ENCODE measurements around the gene CCNY. TPM values are rescaled to one million over a fixed set of nuclear protein-coding genes. Genes with fewer than 3 reads are reported as not detected.

The CCNY gene
- total and polyA plus RNA-seq, 4 donors: 25.5 to 95.9 (median 54.4) TPM

- no peaks in the 10 kb centered on the region for H3K4me1 ChIP-seq (ENCODE audit: control insufficient read depth in 1 of 2, insufficient read depth in 2 of 2, low read length in 2 of 2)
- H3K9me3 ChIP-seq (ENCODE audit: control insufficient read depth, low read length): no peaks in the 10 kb centered on the region
- no peaks in the 10 kb centered on the region for H3K27me3 ChIP-seq (ENCODE audit: control insufficient read depth in 1 of 2, insufficient read depth in 2 of 2, low read length in 1 of 2)
- H3K27ac ChIP-seq (ENCODE audit: low read depth in 1 of 2, low read length in 2 of 2): no peak overlapping the region
- H3K4me3 ChIP-seq (ENCODE audit: low read length in 2 of 2): no peak overlapping the region
- WGBS, 2 donors: 35 to 46% methylated on average over 5 of the region's 5 CpGs
- DNase-seq (no peak), ATAC-seq (ENCODE audit: low FRiP score) (no peak)
- intact Hi-C loops (cut with DNase I): no loop called here
- H3K36me3 ChIP-seq (ENCODE audit: control insufficient read depth in 1 of 2, insufficient read depth in 2 of 2, low read length in 1 of 2): peaks cover 0 to 2% of the 10 kb centered on the region in 2 donors
Observed at GRCh38 chr10:35487336-35488034, 151.2 kb downstream of the CCNY start.

DNA sequence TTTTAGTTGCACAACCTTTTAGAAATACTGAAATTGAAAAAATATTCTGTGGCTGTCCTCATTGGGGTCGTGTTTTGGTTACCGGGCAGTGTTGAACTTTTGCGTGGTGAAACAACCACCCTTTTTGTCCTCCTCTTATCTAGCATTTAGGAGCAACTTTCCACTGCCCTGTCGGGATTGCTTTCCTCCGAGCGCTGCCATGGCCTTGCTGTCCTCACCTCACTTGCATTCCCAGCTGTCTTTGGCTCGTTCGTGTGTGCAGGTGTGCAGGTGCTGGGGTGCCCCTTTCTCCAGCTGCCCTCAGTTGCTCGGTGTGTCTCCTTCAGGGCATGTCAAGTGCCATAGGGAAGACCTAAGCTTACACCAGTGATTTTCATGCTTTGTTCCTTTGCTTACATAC is 151.9 kb downstream of the CCNY start:
- DNase-seq (no peak), ATAC-seq (ENCODE audit: low FRiP score) (no peak)
- WGBS, 2 donors: 86 to 91% methylated on average over 9 of the region's 9 CpGs
- Histone ChIP-seq H3K27me3 (ENCODE audit: control insufficient read depth in 1 of 2, insufficient read depth in 2 of 2, low read length in 1 of 2) (no peaks in the 10 kb centered on the region), H3K4me3 (ENCODE audit: low read length in 2 of 2) (no peak overlapping the region), H3K4me1 (ENCODE audit: control insufficient read depth in 1 of 2, insufficient read depth in 2 of 2, low read length in 2 of 2) (no peaks in the 10 kb centered on the region), H3K36me3 (ENCODE audit: control insufficient read depth in 1 of 2, insufficient read depth in 2 of 2, low read length in 1 of 2) (peaks cover 0 to 2% of the 10 kb centered on the region in 2 donors), H3K9me3 (ENCODE audit: control insufficient read depth, low read length) (no peaks in the 10 kb centered on the region), H3K27ac (ENCODE audit: low read depth in 1 of 2, low read length in 2 of 2) (no peak overlapping the region)
- intact Hi-C loops (cut with DNase I): no loop called here

GRCh38 chr10:35492386-35493195 is 156.3 kb downstream of the CCNY start:
- Histone ChIP-seq H3K27me3 (ENCODE audit: control insufficient read depth in 1 of 2, insufficient read depth in 2 of 2, low read length in 1 of 2) (no peaks in the 10 kb centered on the region), H3K9me3 (ENCODE audit: control insufficient read depth, low read length) (no peaks in the 10 kb centered on the region), H3K4me1 (ENCODE audit: control insufficient read depth in 1 of 2, insufficient read depth in 2 of 2, low read length in 2 of 2) (no peaks in the 10 kb centered on the region), H3K36me3 (ENCODE audit: control insufficient read depth in 1 of 2, insufficient read depth in 2 of 2, low read length in 1 of 2) (no peaks in the 10 kb centered on the region), H3K27ac (ENCODE audit: low read depth in 1 of 2, low read length in 2 of 2) (no peak overlapping the region), H3K4me3 (ENCODE audit: low read length in 2 of 2) (no peak overlapping the region)
- intact Hi-C loops (cut with DNase I): no loop called here
- no peak for DNase-seq
- WGBS, 2 donors: 85 to 86% methylated on average over 10 of the region's 10 CpGs
- no peak for ATAC-seq (ENCODE audit: low FRiP score)

DNA sequence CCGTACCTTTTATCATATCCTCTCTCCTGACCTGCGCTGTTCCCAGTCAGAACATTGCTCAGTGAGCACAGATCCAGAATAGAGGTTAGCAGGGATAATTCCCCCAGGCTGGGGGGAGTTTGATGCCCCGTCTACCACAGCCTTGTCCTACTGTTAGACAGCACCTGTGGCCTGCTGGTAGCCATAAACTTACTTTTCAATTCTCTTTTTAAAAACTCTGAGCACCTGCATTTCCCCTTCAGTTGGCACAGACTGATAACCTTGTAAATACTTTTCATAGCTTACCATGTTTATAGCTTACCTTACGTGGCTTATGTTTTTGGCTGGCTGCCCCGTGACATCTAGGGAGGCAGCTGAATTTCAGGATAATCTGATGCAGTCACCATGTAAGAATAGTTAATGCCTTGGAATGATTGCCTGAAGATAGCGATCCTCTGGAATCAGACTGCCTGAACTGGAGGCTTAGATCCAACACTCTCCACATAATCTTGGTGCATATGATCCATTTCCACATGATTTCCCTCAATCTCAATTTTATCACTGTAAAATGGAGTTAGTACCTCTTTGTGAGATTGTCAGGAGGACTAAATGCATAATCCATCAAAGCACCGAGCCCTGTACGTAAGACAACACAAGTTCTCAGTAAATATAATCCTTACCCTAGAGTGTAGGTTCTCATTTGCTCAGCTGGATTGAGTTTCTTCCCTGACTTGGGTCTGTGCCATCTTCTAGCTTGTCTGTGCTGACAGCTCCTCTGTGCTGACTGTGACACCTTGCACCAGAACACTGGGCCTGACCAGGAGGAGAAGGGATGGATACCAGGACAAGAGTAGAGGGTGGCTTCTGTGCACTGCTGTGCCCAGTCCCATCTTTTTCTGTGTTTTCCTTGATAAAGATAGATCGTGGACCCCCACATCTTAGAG is 157.1 kb downstream of the CCNY start:
- Histone ChIP-seq H3K27ac (ENCODE audit: low read depth in 1 of 2, low read length in 2 of 2) (no peak overlapping the region), H3K9me3 (ENCODE audit: control insufficient read depth, low read length) (no peaks in the 10 kb centered on the region), H3K4me1 (ENCODE audit: control insufficient read depth in 1 of 2, insufficient read depth in 2 of 2, low read length in 2 of 2) (no peaks in the 10 kb centered on the region), H3K27me3 (ENCODE audit: control insufficient read depth in 1 of 2, insufficient read depth in 2 of 2, low read length in 1 of 2) (no peaks in the 10 kb centered on the region), H3K4me3 (ENCODE audit: low read length in 2 of 2) (no peak overlapping the region), H3K36me3 (ENCODE audit: control insufficient read depth in 1 of 2, insufficient read depth in 2 of 2, low read length in 1 of 2) (no peaks in the 10 kb centered on the region)
- DNase-seq: no peak
- 75 to 80% methylated on average over 9 of the region's 9 CpGs for WGBS, 2 donors
- ATAC-seq (ENCODE audit: low FRiP score): no peak
- intact Hi-C loops (cut with DNase I): no loop called here

GRCh38 chr10:35495521-35496119 is 159.3 kb downstream of the CCNY start:
- no peaks in the 10 kb centered on the region for H3K36me3 ChIP-seq (ENCODE audit: control insufficient read depth in 1 of 2, insufficient read depth in 2 of 2, low read length in 1 of 2)
- DNase-seq (no peak), ATAC-seq (ENCODE audit: low FRiP score) (no peak)
- no peaks in the 10 kb centered on the region for H3K4me1 ChIP-seq (ENCODE audit: control insufficient read depth in 1 of 2, insufficient read depth in 2 of 2, low read length in 2 of 2)
- WGBS, 2 donors: 54 to 58% methylated on average over 5 of the region's 5 CpGs
- H3K9me3 ChIP-seq (ENCODE audit: control insufficient read depth, low read length): no peaks in the 10 kb centered on the region
- no peaks in the 10 kb centered on the region for H3K27me3 ChIP-seq (ENCODE audit: control insufficient read depth in 1 of 2, insufficient read depth in 2 of 2, low read length in 1 of 2)
- intact Hi-C loops (cut with DNase I): no loop called here
- H3K27ac ChIP-seq (ENCODE audit: low read depth in 1 of 2, low read length in 2 of 2): no peak overlapping the region
- no peak overlapping the region for H3K4me3 ChIP-seq (ENCODE audit: low read length in 2 of 2)

GRCh38 chr10:35497909-35498308 is 161.6 kb downstream of the CCNY start:
- H3K27ac ChIP-seq (ENCODE audit: low read depth in 1 of 2, low read length in 2 of 2): no peak overlapping the region
- no peaks in the 10 kb centered on the region for H3K9me3 ChIP-seq (ENCODE audit: control insufficient read depth, low read length)
- no peaks in the 10 kb centered on the region for H3K36me3 ChIP-seq (ENCODE audit: control insufficient read depth in 1 of 2, insufficient read depth in 2 of 2, low read length in 1 of 2)
- no peaks in the 10 kb centered on the region for H3K4me1 ChIP-seq (ENCODE audit: control insufficient read depth in 1 of 2, insufficient read depth in 2 of 2, low read length in 2 of 2)
- no peaks in the 10 kb centered on the region for H3K27me3 ChIP-seq (ENCODE audit: control insufficient read depth in 1 of 2, insufficient read depth in 2 of 2, low read length in 1 of 2)
- intact Hi-C loops (cut with DNase I): no loop called here
- no peak for ATAC-seq (ENCODE audit: low FRiP score)
- 96% methylated on average over 3 of the region's 3 CpGs for WGBS, 2 donors
- H3K4me3 ChIP-seq (ENCODE audit: low read length in 2 of 2): no peak overlapping the region
- no peak for DNase-seq

- no peaks in the 10 kb centered on the region for H3K4me1 ChIP-seq (ENCODE audit: control insufficient read depth in 1 of 2, insufficient read depth in 2 of 2, low read length in 2 of 2)
- DNase-seq (no peak), ATAC-seq (ENCODE audit: low FRiP score) (no peak)
- no peaks in the 10 kb centered on the region for H3K9me3 ChIP-seq (ENCODE audit: control insufficient read depth, low read length)
- H3K4me3 ChIP-seq (ENCODE audit: low read length in 2 of 2): no peak overlapping the region
- intact Hi-C loops (cut with DNase I): no loop called here
- no peaks in the 10 kb centered on the region for H3K36me3 ChIP-seq (ENCODE audit: control insufficient read depth in 1 of 2, insufficient read depth in 2 of 2, low read length in 1 of 2)
- H3K27me3 ChIP-seq (ENCODE audit: control insufficient read depth in 1 of 2, insufficient read depth in 2 of 2, low read length in 1 of 2): no peaks in the 10 kb centered on the region
- no peak overlapping the region for H3K27ac ChIP-seq (ENCODE audit: low read depth in 1 of 2, low read length in 2 of 2)
- 93 to 96% methylated on average over 5 of the region's 5 CpGs for WGBS, 2 donors
Observed at GRCh38 chr10:35498693-35499092, 162.4 kb downstream of the CCNY start.

- WGBS, 2 donors: 98% methylated on average over 2 of the region's 2 CpGs
- Histone ChIP-seq H3K9me3 (ENCODE audit: control insufficient read depth, low read length) (no peaks in the 10 kb centered on the region), H3K4me1 (ENCODE audit: control insufficient read depth in 1 of 2, insufficient read depth in 2 of 2, low read length in 2 of 2) (no peaks in the 10 kb centered on the region), H3K27ac (ENCODE audit: low read depth in 1 of 2, low read length in 2 of 2) (no peak overlapping the region), H3K4me3 (ENCODE audit: low read length in 2 of 2) (no peak overlapping the region), H3K36me3 (ENCODE audit: control insufficient read depth in 1 of 2, insufficient read depth in 2 of 2, low read length in 1 of 2) (no peaks in the 10 kb centered on the region), H3K27me3 (ENCODE audit: control insufficient read depth in 1 of 2, insufficient read depth in 2 of 2, low read length in 1 of 2) (no peaks in the 10 kb centered on the region)
- DNase-seq (no peak), ATAC-seq (ENCODE audit: low FRiP score) (no peak)
- intact Hi-C loops (cut with DNase I): no loop called here
Observed at GRCh38 chr10:35501923-35502322, 165.6 kb downstream of the CCNY start.
